K562 (cell line): ENCODE results near the gene MRPL11. TPM values are rescaled to one million over a fixed set of nuclear protein-coding genes. Genes with fewer than 3 reads are reported as not detected.

Experiments
- CBFA2T3 ChIP-seq: fragments of 450-650 bp; IDR thresholded peaks from 2 replicates; pipeline ENCODE4 v1.6.1; 2017
- CHCHD3 ChIP-seq: fragments of 250-450 bp; sonication (Bioruptor Pico); IDR thresholded peaks from 2 replicates; pipeline ENCODE4 v2.1.2; 2022; ENCODE audit warnings: mild to moderate bottlenecking
- HDAC1 ChIP-seq, 2 experiments: fragments of 450-650 bp; IDR thresholded peaks; 2 replicates each; pipeline ENCODE4 v1.6.1; 2016 to 2017; ENCODE audit warnings: inconsistent platforms in 1 of 2, mild to moderate bottlenecking in 1 of 2, moderate library complexity in 1 of 2
- IFI16 ChIP-seq: fragments of 250-450 bp; sonication (Bioruptor Pico); IDR thresholded peaks from 2 replicates; pipeline ENCODE4 v2.1.2; 2022; ENCODE audit warnings: mild to moderate bottlenecking, inconsistent platforms
- IRF1 ChIP-seq: sonication (generic); formaldehyde crosslinking; IDR thresholded peaks from 2 replicates; pipeline ENCODE4 v1.8.0; 2022; ENCODE audit warnings: missing genetic modification reagents, mild to moderate bottlenecking, borderline replicate concordance
- KLF13 ChIP-seq: fragments of 450-650 bp; IDR thresholded peaks from 2 replicates; pipeline ENCODE4 v1.6.1; 2016; ENCODE audit warnings: missing genetic modification characterization, low read depth, mild to moderate bottlenecking, missing compliant biosample characterization, moderate library complexity, borderline replicate concordance
- MXD1 ChIP-seq: fragments of 250-450 bp; sonication (Bioruptor Pico); IDR thresholded peaks from 2 replicates; pipeline ENCODE4 v1.8.0; 2021; ENCODE audit warnings: borderline replicate concordance, mild to moderate bottlenecking, moderate library complexity; ENCODE audit not compliant: poor library complexity, severe bottlenecking
- PRPF4 ChIP-seq: fragments of 200-400 bp; formaldehyde crosslinking; IDR thresholded peaks from one replicate; pipeline ENCODE4 v1.6.1; 2017; ENCODE audit warnings: low read length, low read depth, mild to moderate bottlenecking; ENCODE audit not compliant: insufficient read depth, poor library complexity, severe bottlenecking
- RBBP5 ChIP-seq: fragments of 200-600 bp; sonication (generic); IDR thresholded peaks from 2 replicates; pipeline ENCODE4 v1.6.1; 2012; ENCODE audit warnings: borderline replicate concordance, mild to moderate bottlenecking, low read length, control low read depth, inconsistent platforms; ENCODE audit not compliant: insufficient read depth, poor library complexity, severe bottlenecking
- ZNF146 ChIP-seq: IDR thresholded peaks from one replicate; pipeline ENCODE4 v1.6.1; 2018; ENCODE audit warnings: missing compliant biosample characterization; ENCODE audit not compliant: unreplicated experiment
- ZNF232 ChIP-seq: sonication (generic); formaldehyde crosslinking; IDR thresholded peaks from 2 replicates; pipeline ENCODE4 v1.8.0; 2022; ENCODE audit warnings: mild to moderate bottlenecking, missing genetic modification reagents
- ZNF311 ChIP-seq: fragments of 250-450 bp; sonication (Bioruptor Pico); IDR thresholded peaks from 2 replicates; pipeline ENCODE4 v1.4.0; 2020; ENCODE audit warnings: mild to moderate bottlenecking, moderate library complexity
- ZNF518B ChIP-seq: fragments of 250-450 bp; sonication (Bioruptor Pico); IDR thresholded peaks from 2 replicates; pipeline ENCODE4 v1.5.0; 2021; ENCODE audit warnings: mild to moderate bottlenecking, moderate library complexity
- polyA plus RNA-seq, 8 experiments: library from polyadenylated mRNA; depleted of rRNA in 4 of 8; stranded (reverse) in 5 of 8; unstranded in 3 of 8; fragments of >200 nt; fragmentation: Nextera tagmentation in 2 of 8; fragmentation: Illumina TruSeq in 1 of 8; extraction: Ambion mirVana in 2 of 8; extraction: Trizol in 1 of 8; gene quantifications; 2 replicates each; pipeline versions ENCODE4 v1.2.1 to v1.2.3, GENCODE V29; 2011 to 2014; ENCODE audit warnings: inconsistent platforms in 1 of 8, missing spikeins in 1 of 8
- total RNA-seq, 7 experiments: library from RNA; depleted of rRNA in 6 of 7; stranded (reverse); fragments of >200 nt in 6 of 7; fragmentation: Illumina TruSeq in 2 of 7; extraction: Trizol in 2 of 7; gene quantifications; 2 replicates each; pipeline versions ENCODE4 v1.2.1 to v1.2.3, GENCODE V29; 2011 to 2021; ENCODE audit warnings: low replicate concordance in 1 of 7
- TF ChIP-seq, protein P1 (sequence below): fragments of 250-450 bp; sonication (Bioruptor Pico); IDR thresholded peaks from 2 replicates; pipeline ENCODE4 v1.4.0; 2020; ENCODE audit warnings: mild to moderate bottlenecking, moderate library complexity, borderline replicate concordance
- TF ChIP-seq, protein P2 (sequence below): fragments of 250-450 bp; sonication (Bioruptor Pico); IDR thresholded peaks from 2 replicates; pipeline ENCODE4 v1.4.0; 2020
- TF ChIP-seq, protein P3 (sequence below), 2 experiments: fragments of 250-450 bp in 1 of 2; fragments of 450-650 bp in 1 of 2; sonication (Bioruptor Pico) in 1 of 2; IDR thresholded peaks; 2 replicates each; pipeline versions ENCODE4 v1.6.1 to v1.8.0; 2016 to 2021; ENCODE audit warnings: mild to moderate bottlenecking in 2 of 2, moderate library complexity in 2 of 2, missing compliant biosample characterization in 1 of 2, missing genetic modification characterization in 1 of 2

Gene MRPL11
- total and polyA plus RNA-seq, 9 of the 15 experiments (the other 6 are each of a cell fraction or from before 2014, with no cell fraction given) = 33.0 to 173 (median 91.9) TPM

DNA sequence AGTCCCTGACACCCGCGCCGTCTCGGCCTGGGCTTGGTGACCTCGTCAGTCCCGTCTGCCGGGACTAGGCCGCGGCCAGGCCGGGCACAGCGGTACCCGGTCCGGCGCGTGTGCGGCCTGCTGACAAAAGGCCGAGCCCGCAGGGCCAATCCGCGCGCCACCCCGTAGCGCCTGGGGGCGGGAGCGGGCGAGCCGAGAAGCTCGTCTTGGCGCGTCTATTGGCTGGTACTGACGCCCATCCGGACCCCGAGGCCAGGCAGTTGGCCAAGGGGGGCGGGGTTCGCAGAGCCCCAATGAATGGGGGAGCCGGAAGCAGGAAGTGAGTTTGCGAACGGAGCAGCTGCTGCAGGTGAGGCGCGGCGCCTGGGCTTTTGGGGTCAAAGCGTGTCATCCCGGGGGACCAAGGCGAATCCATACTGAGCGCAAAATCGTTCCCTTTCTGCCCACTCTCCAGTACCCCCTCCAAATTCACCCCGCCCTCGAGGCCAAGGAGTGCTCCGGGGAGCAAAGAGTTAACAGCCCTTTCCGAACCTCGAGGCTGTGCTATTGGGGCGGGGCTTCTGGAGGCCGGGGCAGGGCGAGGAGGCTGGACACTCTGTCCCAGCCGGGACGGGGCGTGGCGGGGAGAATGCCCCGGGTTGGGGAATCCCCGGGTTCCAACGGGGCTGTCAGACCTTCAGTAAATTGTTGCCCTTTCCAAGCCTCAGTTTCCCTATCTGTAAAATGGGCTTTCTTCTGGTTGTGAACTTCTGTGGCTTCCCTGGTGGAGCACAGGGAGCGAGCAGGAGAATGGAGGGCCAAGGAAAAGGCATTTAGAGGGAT lies 41.7 kb upstream of the MRPL11 start, which contains the start of gene DPP3 (continued):
- TF ChIP-seq ZNF518B (no peak), RBBP5 (peak; percentile 56), ZNF232 (CRISPR knock-in tag) (0 out of 2 replicates have a peak, but pooled peaks have one; percentile 36), ZNF311 (no peak), MXD1 (no peak), CHCHD3 (CRISPR knock-in tag) (no peak), IFI16 (CRISPR knock-in tag) (no peak), CBFA2T3 (no peak), HDAC1 (IDR thresholded peaks at IDR 0.05) (peak; percentile 39 to 97; a peak in 3 of 4 replicates), IRF1 (CRISPR knock-in tag) (no peak), ZNF146 (no peak), PRPF4 (no peak), KLF13 (tag) (peak; percentile 53; the same call in 1 of the 2 replicates)
- TF ChIP-seq, protein P1, sequence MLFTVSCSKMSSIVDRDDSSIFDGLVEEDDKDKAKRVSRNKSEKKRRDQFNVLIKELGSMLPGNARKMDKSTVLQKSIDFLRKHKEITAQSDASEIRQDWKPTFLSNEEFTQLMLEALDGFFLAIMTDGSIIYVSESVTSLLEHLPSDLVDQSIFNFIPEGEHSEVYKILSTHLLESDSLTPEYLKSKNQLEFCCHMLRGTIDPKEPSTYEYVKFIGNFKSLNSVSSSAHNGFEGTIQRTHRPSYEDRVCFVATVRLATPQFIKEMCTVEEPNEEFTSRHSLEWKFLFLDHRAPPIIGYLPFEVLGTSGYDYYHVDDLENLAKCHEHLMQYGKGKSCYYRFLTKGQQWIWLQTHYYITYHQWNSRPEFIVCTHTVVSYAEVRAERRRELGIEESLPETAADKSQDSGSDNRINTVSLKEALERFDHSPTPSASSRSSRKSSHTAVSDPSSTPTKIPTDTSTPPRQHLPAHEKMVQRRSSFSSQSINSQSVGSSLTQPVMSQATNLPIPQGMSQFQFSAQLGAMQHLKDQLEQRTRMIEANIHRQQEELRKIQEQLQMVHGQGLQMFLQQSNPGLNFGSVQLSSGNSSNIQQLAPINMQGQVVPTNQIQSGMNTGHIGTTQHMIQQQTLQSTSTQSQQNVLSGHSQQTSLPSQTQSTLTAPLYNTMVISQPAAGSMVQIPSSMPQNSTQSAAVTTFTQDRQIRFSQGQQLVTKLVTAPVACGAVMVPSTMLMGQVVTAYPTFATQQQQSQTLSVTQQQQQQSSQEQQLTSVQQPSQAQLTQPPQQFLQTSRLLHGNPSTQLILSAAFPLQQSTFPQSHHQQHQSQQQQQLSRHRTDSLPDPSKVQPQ (CRISPR knock-in tag) = no peak
- TF ChIP-seq, protein P2, sequence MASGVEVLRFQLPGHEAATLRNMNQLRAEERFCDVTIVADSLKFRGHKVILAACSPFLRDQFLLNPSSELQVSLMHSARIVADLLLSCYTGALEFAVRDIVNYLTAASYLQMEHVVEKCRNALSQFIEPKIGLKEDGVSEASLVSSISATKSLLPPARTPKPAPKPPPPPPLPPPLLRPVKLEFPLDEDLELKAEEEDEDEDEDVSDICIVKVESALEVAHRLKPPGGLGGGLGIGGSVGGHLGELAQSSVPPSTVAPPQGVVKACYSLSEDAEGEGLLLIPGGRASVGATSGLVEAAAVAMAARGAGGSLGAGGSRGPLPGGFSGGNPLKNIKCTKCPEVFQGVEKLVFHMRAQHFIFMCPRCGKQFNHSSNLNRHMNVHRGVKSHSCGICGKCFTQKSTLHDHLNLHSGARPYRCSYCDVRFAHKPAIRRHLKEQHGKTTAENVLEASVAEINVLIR (CRISPR knock-in tag) = no peak
- TF ChIP-seq, protein P3, sequence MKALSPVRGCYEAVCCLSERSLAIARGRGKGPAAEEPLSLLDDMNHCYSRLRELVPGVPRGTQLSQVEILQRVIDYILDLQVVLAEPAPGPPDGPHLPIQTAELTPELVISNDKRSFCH (CRISPR knock-in tag; IDR thresholded peaks at IDR 0.05) = no peak
- TF ChIP-seq, protein P3 (tag; IDR thresholded peaks at IDR 0.05) = no peak
